GM18519 (cell line): ENCODE data around the gene PTPN14.
"Not testable (repeated sequence)": the region's sequence is repeated elsewhere in the genome, so short reads cannot be mapped to it uniquely, and the experiment has no call there.

ENCODE experiments used
- ATAC-seq: cut with Tn5 transposase; IDR thresholded peaks from one replicate; pipeline ENCODE4 v1.9.1; 2021; ENCODE audit warnings: mild to moderate bottlenecking, moderate library complexity; ENCODE audit not compliant: unreplicated experiment, low FRiP score

PTPN14 gene

DNA sequence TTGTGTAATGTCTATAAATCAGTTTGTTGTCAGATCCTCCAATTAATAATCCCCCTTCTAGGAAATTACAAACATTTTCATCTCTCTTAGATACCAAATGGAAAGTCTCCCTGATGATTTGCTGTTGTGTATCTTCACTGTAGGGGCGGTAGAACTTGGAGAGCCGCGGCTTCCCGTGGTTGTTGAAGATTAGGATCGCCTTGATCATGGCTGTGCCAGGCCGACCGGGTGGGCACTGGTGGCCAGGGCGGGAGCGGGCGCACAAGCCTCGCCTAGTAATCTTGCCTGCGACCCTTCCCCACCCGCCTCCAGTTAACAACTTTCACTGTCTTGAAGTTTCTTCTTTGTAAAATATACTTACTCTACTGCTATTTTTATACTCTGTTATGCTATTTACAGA lies 68.2 kb downstream of the PTPN14 start:
- ATAC-seq = not testable (repeated sequence)

DNA sequence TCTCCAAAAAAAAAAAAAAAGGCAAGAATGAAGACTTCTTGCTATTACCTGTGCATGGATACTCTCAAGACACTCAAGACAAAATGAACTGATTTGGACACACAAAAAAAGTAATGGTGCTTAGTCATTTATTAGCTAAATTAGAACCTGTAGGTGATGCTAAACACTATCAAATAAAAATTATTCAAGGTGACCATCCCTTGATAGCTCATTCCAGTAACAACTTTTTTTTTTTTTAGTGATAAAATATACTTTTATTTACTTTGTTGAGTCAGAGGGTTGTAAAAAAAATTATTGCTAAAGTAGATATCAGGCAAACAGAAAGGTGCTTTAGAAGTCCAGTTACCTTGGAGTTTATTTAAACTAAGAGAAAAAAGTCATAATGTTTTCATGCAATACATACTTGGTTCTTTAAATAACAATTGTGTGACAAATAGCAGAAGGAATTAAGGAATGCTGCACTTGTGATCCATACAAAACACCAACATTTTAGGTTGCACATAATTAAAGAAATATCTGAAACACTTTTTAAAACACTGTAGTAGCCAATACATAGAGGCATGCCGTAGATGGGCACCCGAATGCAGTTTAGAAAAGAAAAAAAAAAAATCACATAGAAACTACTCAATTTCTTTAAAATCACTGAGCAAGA lies 69.3 kb downstream of the PTPN14 start:
- not testable (repeated sequence) for ATAC-seq

DNA sequence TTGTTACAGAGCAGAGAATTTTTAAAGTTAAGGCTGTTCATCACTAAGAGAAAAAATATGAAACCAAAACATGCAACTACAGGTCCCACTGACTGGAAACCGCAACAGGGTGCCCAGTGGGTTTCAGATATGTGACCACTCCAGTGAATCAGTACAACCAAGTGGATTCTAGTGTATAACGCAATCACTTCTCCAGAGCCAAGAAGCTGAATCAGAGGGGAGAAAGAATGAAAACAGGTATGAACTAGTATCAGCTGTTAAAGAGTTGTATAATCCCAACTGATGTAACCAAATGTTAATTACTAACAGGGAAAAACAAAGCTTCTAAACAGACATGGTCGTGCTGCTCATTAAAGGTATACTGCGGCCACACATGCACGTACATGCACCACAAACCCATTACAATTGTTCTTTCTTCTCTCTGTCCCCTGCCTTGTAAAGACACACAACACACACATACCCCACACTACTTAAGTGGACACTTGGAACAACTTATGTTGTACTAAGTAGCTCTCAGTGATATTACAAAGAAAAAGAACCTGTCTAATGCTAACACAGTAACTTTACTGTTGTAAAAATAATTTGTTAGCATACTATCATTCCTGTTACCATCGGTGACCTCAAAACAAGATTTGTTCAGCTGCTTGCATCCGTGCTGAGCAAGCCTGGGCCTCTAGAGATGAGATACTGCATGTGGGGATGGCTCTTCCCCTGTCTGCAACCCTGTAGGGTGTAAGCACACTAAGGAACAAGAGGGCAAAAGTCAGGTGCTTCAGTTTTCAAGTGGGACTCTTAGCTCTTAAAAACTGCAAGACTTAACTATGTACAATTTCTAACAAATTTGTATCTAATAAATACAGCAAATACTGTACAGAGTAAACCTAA lies 74.2 kb downstream of the PTPN14 start:
- ATAC-seq = no peak

GRCh38 chr1:214476229-214476985 lies 75.0 kb downstream of the PTPN14 start:
- ATAC-seq = no peak

DNA sequence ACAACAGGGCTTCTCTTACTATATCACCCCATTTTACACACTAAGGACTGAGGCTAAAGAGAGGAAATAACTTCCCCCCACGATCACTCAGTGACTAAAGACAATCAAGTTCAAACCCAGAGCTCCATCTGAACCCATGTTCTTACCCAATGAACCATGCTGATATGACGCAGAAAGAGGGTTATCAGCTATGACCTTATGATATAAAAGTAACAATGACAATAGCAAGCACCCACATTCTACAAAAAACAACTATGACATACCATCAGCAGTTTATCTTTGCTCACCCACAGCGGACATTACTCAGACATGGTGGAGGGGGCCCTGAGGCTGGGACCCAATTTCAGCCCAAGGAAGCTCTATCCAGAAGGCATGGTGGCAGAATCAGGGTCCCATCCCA lies 75.7 kb downstream of the PTPN14 start:
- no peak for ATAC-seq

GRCh38 chr1:214475331-214475730 lies 76.1 kb downstream of the PTPN14 start:
- ATAC-seq = no peak

GRCh38 chr1:214474467-214474866 lies 76.9 kb downstream of the PTPN14 start:
- ATAC-seq = no peak

- no peak for ATAC-seq
Measured at GRCh38 chr1:214473862-214474261, 77.5 kb downstream of the PTPN14 start.

- no peak for ATAC-seq
Measured at GRCh38 chr1:214473387-214473786, 78.0 kb downstream of the PTPN14 start.

- no peak for ATAC-seq
Measured at GRCh38 chr1:214472364-214472763, 79.0 kb downstream of the PTPN14 start.

DNA sequence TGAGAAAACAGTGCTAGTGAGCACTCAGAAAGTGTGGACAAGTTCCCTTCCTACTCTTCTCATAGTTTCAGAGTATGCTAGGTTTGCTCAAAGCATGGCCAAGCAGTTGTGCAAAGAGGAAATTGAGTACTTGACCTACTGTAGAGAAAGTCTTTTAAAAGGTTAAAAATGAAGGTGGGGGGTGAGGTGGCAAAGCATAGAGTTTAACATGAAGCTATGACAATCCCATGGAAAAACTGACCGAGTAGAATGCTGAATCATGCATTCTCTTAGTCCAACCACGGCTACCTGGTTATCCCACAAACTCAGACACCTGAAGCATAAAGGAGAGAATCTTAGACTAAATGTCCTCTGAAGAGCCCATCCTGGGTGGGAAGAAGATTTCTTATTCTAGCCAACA lies 79.9 kb downstream of the PTPN14 start:
- no peak for ATAC-seq

DNA sequence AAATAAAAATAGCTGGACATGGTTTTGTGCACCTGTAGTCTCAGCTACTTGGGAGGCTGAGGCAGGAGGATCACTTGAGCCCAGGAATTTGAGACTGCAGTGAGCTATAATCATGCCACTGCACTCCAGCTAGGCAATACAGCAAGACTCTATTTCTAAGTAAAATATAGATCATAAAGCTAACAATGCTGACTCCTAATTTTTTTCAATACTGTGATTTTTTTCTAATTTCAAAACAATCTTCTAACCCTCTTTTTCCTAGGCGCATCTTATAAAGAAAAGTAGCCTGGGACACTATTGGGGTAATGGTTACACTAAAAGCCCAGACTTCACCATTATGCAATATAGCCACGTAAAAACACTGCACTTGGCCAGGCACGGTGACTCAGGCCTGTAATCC lies 81.3 kb downstream of the PTPN14 start:
- ATAC-seq = no peak

GRCh38 chr1:214469290-214469689 lies 82.1 kb downstream of the PTPN14 start:
- ATAC-seq = no peak

DNA sequence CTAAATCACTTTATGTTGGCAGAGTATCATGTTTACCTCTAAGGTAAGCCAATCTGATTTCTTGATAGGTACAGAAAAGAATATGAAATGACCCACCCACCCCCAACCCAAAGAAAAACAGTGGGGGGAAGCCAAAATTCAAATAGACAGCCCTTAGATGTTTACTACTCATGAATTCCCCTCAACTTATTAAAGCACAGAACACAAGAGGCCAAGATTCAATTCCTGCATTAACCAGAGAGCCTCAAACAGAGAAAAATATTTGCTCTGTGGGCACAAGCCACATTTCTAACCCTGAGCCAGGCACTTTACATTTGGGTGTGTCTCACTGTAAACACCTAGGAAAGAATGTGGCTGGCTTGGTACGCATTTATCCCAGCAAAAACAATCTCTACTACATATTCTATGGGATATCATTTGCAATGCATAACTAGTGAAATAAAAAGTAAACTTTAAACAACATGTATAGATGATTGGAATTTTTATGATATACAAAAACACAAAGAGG lies 84.3 kb downstream of the PTPN14 start:
- ATAC-seq = no peak

DNA sequence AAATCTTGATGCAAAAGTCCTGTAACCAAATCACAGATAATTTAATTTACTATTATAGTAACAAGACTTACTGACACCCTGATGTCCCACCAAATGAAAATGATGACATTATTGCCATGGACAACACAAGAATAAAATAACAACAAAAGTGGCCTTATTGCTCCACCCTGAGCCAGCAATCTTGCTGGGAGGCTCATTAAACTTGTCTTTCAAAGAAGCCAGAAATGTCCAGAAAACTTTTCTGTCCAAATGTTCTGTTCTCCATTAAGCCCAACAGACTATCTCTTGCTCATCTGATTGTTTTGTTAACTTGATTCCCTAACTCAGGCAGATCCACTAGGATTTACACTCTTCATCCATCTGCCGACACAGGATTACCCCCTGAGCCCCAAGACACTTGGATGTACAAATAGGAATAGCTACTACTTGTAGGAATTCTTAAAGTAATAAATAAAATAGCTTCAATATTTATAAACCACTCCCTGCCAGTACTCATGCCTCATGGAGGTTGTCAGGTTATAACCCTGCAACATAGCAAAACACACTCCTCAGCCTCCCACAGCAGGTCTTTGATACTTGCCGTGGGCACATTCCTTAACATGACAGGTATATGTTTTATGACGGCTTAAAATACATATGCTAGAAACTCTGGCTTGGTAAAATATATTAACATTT lies 84.9 kb downstream of the PTPN14 start:
- no peak for ATAC-seq

DNA sequence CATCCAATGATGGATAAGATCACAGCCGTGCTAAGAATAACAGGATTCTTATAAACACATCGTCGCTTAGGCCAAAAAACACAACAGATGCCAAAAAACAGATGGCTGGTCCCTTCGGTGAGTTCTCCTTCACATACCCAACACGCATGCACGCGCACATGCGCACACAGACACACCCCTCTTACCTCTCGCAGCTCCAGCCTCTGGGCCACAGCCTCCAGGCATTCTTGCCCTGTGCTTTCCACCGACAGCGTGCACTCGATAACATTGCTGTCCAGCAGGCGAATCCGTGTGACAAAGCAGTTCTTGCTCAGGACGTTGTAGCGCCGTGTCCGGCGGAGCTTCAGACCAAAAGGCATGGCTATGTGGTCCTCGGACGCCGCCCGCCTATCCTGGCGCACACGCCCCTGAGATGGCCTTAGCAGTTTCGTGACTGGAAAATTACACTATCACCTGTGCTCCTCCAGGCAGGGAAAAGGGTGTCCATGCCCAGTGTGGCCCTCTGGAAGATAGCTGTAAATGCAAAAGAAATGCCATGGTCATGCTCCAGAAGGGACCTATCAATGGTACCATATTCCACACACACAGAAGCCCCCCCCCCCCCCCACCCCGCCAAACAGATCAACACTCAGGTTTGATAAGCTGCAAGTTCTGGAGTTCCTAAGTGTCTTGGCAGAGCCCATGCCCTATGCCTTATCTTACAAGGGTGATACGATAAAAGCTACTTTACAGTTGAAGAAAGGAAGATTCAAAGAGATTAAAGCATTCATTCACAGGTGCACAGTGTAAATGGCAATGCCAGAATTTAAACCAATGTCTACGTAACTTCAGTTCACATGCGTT lies 86.7 kb downstream of the PTPN14 start:
- no peak for ATAC-seq

- ATAC-seq = no peak
Measured at GRCh38 chr1:214463596-214463995, 87.8 kb downstream of the PTPN14 start.

- ATAC-seq = no peak
Measured at GRCh38 chr1:214462882-214463281, 88.5 kb downstream of the PTPN14 start.

GRCh38 chr1:214461305-214461704 lies 90.1 kb downstream of the PTPN14 start:
- ATAC-seq = no peak
